NCI-H345 treated with DMSO at 0.1 percent for 48 hours (cell line): Measurements from ENCODE around the gene SDK1.
A peak's percentile ranks its signal among the peaks of the same experiment; 100 is the strongest.

Experiments
- DNase-seq: peaks from one replicate; lab custom pipeline; 2025; ENCODE audit not compliant: unreplicated experiment; lab: John Stamatoyannopoulos, UW

The SDK1 gene, protein sequence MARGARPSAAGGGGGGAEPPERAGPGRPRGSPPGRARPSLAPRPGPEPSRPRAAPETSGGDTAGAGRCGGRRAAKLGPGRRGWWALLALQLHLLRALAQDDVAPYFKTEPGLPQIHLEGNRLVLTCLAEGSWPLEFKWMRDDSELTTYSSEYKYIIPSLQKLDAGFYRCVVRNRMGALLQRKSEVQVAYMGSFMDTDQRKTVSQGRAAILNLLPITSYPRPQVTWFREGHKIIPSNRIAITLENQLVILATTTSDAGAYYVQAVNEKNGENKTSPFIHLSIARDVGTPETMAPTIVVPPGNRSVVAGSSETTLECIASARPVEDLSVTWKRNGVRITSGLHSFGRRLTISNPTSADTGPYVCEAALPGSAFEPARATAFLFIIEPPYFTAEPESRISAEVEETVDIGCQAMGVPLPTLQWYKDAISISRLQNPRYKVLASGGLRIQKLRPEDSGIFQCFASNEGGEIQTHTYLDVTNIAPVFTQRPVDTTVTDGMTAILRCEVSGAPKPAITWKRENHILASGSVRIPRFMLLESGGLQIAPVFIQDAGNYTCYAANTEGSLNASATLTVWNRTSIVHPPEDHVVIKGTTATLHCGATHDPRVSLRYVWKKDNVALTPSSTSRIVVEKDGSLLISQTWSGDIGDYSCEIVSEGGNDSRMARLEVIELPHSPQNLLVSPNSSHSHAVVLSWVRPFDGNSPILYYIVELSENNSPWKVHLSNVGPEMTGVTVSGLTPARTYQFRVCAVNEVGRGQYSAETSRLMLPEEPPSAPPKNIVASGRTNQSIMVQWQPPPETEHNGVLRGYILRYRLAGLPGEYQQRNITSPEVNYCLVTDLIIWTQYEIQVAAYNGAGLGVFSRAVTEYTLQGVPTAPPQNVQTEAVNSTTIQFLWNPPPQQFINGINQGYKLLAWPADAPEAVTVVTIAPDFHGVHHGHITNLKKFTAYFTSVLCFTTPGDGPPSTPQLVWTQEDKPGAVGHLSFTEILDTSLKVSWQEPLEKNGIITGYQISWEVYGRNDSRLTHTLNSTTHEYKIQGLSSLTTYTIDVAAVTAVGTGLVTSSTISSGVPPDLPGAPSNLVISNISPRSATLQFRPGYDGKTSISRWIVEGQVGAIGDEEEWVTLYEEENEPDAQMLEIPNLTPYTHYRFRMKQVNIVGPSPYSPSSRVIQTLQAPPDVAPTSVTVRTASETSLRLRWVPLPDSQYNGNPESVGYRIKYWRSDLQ (N-terminal part only)

DNA sequence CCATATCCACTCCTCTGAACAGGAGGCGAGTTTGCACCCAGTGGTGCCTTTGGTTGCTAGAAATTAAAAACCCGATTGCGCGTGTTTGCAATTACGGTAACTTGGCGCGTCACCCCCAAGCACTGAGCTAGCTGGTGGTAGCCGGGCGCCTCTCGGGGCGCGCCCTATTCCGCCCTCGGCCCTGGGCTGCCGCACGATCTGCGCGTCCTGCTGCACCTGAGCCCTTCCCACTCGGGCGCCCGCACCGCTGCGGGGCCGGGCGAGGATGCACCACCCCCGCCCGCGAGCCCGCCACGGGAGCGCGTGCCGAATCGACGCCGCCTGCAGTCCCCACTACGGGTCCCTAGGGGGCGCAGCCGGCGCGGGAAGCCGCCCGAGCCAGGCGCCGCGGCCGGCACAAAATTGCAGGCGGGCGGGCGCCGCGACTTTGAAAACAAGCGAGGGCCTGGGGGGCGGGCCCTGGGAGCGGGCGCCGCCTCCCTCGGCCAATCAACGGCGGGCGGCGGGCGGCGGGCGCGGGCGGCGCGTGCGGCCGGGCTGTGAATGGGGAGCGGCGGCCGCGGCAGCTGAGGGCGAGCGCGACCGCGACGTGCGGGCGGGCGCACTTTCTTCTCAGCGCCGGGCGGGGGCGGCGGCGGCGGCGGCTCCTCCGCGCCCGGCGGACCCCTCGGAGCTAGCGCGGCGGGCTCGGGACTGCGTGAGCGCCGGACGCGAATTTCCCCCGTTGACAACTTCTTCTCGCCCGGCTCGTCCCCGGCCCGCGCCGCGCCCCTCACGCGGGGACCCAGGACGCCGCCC, at the start of gene SDK1:
SDK1 (plus strand) TSS at position 602 of the 798 bp plus-strand sequence. CDS start 335 bp downstream, outside the sequence.
- DNase-seq: peak; percentile 85

DNA sequence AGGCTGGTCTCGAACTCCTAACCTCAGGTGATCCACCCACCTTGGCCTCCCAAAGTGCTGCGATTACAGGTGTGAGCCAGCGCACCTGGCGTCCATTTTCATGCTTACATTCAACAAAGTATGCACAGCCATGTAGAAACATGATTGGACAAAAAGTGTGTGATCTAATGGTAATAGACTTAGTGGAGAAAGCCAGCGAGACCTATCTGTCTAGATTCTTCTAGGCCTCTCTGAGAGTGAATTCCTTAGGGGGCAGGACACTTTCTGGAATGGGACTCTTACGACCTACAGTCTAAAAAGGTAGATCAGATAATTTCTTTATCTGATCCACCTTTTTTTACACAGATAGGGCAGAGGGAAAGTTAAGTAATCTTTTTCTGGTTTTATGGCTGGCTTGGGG, 46.3 kb upstream of the SDK1 start:
- no peak for DNase-seq

DNA sequence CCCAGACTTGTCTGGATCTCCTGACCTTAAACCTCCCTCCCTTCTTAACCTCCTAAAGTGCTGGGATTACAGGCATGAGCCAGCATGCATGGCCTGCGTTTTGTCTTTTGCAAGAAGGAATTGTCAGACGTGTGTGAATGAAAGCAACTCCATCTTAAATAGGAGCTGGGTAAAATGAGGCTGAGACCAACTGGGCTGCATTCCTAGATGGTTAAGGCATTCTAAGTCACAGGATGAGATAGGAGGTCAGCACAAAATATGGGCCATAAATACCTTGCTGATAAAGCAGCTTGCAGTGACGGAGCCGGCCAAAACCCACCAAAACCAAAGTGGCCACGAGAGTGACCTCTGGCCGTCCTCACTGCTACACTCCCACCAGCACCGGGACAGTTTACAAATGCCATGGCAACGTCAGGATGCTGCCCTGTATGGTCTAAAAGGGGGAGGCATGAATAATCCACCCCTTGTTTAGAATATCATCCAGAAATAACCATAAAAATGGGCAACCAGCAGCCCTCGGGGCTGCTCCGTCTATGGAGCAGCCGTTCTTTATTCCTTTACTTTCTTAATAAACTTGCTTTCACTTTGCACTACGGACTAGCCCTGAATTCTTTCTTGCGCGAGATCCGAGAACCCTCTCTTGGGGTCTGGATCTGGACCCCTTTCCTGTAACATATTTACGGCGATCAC, 41.2 kb upstream of the SDK1 start:
- peak; percentile 23 for DNase-seq

DNA sequence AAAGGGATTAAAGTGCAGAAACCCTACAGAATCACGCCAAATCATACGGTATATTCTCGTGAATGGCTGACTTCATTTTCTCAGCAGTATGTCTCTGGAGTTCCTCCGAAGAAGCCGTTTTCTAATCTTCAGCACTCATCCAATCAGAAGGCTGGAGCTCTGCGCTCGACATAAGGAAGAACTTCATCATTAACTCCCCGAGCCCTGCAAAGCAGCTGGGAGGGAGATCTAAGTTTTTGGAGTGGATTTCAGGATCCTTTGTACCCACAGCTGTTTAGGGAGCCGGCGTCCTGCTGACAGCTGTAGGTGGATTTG, 40.7 kb upstream of the SDK1 start:
- no peak for DNase-seq

DNA sequence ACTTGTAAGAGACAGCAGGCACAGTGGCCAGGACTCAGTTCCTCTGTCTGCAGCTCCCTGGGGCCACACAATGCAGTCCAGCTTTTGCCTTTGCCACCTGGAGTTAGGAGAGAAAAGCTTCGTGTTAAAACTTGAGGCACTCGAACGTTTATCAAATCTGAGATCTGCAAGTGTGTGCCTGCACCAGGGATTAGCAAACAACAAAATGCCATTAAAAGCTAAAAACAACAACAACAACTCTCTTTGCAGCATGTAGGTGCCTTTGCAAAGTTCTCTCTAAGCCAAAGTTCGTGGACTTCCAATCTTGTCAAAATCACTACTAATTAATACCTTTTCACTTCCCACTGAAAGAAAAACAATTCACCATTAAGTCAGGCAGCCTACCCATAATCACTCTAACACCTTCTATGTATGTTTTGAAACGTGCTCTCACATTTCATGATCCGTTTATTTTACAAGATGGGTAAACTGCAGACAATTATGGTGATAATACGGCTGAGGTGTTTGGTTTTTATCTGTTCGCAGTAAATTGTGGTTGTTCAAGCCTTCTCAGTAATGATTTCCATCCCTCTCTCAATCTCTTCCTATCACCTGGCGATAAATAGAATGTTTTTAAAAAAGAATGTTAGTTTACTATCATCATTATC, 36.2 kb upstream of the SDK1 start:
- no peak for DNase-seq

DNA sequence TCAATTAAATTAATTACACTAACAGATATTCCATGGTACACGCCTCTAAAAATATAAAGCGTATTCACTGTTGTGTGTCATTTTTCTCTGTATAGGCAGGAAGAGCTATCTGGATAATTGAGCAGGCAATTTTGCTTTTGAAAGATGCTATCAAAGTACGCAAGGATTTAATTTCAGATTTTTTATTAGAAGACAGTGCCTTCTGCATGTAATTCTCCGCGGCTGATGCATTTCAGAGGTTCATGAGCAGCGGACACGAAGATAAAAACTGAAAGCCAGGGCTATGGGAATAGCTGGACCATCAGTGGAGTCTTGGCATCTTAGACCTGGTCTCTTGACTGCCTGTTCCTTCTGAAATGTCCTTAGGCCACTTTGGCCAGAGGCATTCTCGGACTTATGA, 35.7 kb upstream of the SDK1 start:
- no peak for DNase-seq

DNA sequence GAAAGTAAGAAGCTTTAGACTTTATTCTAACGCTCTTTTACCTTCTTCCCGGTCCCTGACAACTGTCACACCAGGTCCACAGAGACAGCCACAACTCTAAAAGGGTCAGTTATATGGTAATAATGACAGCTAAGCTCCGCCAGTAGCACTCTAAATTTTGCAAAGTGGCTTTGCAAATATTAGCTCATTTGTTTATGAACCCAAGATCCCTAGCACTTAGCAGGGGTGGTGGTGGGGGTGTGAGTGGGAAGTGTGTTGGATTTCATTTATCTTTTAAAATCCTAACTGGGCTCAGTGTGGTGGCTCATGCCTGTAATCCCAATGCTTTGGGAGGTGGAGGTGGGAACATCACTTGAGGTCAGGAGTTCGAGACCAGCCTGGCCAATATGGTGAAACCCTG, 34.8 kb upstream of the SDK1 start:
- no peak for DNase-seq

DNA sequence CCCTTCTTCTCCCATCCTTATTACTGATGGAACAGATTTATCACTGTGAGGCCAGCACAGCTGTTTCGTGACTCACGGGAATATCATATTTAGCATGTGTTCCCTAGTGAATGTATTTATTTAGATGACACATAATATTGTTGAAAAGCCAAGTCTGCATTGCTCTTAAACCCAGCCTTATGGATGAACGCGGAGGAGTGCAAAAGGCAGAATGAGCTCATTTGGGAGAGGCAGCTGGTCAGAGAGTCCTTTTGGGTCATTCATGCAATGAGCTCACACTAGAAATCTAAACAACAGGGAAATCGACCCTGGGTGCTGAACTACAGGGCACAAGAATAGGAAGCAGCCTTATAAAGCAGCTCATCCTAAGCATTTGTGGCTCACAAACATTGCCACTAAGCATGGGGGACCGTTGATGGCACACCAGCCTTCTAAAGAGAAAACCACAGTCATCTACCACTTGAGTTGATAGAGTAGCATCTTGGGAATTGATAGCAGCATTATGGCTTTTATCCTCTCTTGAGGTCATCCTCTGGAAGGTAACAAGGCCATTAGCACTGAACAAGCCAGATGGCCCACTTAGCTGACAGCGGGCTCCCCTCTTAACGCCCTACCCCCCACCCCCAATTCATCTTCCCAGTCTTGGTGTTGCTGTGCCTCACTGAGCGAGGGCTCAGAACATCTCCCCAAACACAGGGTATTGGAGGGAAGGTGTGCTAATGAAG, 32.9 kb upstream of the SDK1 start:
- DNase-seq: peak; percentile 96

DNA sequence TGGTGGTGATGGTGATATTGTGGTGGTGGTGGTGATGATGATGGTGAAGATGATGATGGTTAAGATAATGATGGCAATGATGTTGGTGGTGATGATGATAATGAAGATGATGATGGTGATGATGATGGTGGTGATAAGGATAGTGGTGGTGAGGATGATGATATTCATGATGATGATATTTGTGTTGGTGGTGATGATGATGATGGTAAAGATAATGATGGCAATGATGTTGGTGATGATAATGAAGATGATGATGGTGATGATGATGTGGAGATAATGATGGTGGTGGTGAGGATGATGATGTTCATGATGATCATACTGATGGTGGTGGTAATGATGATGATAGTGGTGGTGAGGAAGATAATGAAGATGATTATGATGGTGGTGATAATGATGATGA, 30.7 kb upstream of the SDK1 start:
- DNase-seq: no peak

DNA sequence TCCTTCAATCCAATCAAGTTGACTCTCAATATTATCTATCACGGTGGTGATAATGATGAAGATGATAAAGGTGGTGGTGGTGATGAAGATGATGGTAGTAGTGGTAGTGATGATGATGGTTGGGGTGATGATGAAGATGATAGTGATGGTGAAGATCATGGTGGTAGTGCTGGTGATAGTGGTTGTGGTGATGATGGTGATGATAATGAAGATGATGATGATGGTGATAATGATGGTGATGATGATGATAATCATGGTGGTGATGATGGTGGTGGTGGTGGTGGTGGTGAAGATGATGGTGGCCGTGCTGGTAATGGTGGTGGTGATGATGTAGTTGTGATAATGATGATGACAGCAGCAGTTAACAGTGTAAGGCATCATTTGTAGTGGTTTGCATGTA, 29.8 kb upstream of the SDK1 start:
- no peak for DNase-seq

DNA sequence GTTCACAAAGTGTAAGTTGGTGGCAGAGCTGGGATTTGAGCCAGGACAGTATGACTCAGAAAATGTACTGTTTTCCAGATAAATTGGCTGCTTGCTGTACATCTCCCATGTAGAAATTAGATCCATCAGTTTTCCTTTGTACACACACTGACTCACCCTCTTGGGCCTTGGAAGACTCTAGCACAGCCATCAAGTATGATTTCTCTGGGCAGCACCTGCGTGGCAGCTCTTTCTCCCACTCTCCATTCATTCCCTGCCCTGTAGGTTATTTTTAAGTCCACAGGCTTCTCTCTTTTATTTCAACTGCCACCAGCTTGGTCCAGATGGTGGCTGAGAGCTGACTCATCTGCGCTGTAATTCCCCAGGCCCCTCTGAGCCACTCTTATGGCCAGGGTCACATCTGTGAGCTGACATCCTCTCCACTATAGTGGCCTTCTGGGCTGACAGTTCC, 28.3 kb upstream of the SDK1 start:
- DNase-seq: no peak

DNA sequence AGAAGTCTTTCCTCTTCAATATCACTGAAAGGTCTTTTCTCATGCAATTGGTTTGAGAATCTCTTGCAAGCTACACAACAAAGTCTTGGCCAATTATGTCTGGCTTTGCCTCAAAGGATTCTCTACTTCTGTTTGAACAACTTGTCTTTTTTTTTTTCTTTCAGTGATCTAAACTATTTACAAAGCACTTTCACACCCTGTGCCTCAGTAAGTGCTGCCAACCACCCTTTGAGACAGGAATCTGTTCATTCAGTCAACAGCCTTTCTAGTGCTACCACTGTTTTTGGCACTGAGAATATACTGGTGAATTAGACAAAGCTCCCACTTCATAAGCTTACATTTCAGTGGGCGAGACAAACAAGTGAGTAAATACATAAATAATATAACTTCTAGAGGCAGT, 26.9 kb upstream of the SDK1 start:
- peak; percentile 98 for DNase-seq

DNA sequence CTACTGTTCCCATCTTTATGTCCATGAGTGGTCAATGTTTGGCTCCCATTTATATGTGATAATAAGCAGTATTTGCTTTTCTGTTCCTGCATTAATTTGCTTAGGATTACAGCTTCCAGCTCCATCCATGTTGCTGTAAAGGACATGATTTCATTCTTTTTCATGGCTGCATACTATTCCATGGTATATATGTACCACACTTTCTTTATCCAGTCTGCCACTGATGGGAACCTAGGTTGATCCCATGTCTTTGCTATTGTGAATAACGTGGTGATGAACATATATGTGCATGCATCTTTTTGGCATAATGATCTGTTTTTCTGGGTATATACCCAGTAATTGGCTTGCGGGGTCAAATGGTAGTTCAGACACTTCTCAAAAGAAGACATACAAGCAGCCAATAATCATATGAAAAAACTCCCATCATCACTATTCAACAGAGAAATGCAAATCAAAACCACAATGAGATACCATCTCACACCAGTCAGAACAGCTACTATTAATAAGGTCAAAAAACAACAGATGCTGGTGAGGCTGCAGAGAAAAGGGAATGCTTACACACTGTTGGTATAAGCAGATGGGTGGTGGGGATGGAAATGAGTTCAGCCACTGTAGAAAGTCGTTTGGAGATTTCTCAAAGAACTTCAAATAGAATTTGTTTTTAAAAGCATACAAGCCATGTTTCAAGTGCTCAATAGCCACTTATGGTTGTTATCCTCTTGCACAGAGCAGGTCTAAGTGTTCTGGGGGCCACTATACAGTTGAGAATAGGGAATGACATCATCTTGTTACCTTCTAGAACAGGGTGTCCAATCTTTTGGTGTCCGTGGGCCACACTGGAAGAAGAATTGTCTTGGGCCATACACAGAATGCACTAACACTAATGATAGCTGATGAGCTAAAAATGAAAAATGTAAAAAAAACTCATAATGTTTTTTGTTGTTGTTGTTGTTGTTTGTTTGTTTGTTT, 23.2 kb upstream of the SDK1 start:
- DNase-seq: peak; percentile 42

DNA sequence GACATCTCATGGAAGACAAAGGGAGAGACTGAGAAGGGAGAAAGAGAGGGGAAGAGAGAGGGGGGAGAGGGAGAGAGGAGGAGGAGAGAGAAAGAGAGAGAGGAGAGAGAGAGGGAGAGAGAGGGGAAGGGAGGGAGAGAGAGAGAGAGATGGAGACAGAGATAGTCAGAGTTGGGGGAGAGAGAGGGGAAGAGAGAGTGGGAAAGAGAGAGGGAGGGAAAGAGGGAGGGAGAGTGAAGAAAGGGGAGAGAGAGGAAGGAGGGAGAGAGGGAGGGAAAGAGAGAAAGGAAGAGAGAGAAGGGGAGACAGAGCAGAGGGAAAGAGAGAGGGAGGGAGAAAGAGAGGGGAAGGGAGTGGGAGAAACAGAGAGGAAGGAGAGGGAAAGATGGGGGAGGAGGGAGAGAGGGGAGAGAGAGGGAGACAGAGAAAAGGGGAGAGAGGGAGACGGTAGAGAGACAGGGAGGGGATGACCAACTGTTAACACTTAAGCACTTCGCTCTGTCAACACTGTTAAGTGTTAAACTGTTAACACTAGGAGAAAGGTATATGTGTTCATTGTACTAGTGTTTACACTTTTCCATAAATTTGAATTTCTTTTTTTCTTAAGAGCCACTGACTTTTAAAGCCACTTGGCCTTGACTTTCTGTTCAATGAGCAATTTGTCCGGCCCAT, 21.8 kb upstream of the SDK1 start:
- peak; percentile 55 for DNase-seq

DNA sequence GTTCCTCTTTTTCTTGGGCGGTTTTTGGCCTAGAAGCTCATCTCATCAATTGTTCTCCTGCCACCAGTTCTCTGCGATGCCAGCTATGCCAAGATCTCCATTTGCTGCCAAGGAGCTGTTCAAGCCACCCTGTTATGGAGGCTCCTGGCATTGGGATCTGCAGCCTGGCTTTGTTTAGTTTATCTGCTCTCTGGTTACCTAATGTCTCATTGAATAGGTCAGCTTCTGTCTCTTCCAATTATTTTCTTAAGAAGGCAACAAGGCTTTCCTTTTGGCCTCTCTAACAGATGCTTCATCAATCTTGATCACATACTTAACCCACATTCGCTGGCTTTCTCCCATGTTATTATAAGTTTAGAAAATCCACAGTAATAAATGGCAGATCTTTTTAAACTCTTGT, 20.6 kb upstream of the SDK1 start:
- no peak for DNase-seq

DNA sequence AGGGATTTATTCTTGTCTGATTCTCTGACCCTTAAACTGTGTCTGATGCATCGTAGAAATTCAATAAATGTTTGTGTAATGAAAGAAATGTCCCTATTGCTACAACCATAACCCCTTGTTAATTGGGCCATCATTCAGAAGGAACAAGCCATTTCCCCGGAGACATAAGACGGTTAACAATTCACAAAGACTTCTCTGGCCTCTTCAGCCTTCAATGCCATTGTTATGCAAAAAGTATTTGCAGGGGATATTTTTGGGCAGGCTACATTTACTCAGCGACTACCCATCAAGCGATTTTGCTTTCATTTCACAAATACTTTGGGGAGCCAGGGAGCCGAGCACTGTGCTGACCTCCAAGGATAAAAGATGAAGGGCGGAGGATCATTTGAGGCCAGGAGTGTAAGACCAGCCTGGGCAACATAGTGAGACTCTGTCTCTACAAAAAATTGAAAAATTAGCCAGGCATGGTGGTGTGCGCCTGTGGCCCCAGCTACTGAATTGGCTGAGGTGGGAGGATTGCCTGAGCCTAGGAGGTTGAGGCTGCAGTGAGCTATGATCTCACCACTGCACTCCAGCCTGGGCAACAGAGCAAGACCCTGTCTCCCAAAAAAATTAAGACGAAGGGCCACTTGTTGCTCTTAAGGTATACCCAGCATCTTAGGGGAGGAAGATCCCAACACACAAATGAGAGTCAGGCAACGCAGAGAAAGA, 20.0 kb upstream of the SDK1 start:
- no peak for DNase-seq

DNA sequence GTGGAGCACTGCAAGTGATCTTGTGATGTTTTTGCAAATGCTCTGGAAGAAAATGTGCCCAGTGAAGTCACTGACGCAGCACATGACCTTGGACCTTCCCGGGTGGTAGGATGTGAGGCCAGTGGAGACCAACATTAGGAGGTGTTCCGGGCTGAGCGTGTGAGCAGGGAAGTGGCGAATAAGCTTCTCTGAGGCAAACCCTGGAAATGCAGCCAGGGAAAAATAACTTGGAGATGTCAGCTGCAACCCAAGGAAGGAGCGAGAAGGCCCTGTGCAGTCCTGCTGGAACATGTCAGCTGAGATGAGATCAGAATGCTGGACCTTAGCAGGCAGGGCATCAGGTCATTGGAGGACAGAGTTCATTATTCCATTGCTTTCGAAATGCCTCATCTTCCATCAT, 18.6 kb upstream of the SDK1 start:
- DNase-seq: no peak
